ENCODE results near the gene RAD54L.
"Not testable (repeated sequence)": the region's sequence is repeated elsewhere in the genome, so short reads cannot be mapped to it uniquely, and the experiment has no call there.

GRCh38 chr1:46231231-46231630 lies 16.3 kb upstream of the RAD54L start:
- TF ChIP-seq, protein P1, sequence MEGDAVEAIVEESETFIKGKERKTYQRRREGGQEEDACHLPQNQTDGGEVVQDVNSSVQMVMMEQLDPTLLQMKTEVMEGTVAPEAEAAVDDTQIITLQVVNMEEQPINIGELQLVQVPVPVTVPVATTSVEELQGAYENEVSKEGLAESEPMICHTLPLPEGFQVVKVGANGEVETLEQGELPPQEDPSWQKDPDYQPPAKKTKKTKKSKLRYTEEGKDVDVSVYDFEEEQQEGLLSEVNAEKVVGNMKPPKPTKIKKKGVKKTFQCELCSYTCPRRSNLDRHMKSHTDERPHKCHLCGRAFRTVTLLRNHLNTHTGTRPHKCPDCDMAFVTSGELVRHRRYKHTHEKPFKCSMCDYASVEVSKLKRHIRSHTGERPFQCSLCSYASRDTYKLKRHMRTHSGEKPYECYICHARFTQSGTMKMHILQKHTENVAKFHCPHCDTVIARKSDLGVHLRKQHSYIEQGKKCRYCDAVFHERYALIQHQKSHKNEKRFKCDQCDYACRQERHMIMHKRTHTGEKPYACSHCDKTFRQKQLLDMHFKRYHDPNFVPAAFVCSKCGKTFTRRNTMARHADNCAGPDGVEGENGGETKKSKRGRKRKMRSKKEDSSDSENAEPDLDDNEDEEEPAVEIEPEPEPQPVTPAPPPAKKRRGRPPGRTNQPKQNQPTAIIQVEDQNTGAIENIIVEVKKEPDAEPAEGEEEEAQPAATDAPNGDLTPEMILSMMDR (IDR thresholded peaks at IDR 0.05): not testable (repeated sequence)
- TF ChIP-seq POLR2AphosphoS5 (IDR thresholded peaks at IDR 0.05): not testable (repeated sequence)

Data from esophagus muscularis mucosa (tissue), 3 donors.